ENCODE measurements around the gene LRRC73.

- TF ChIP-seq POLR2A (IDR thresholded peaks at IDR 0.05) (no peak), CTCF (IDR thresholded peaks at IDR 0.05) (no peak)
Measured at GRCh38 chr6:43468748-43469681, 41.1 kb downstream of the LRRC73 start.
